Hepatocyte (in vitro differentiated cells): ENCODE data around the gene N4BP3. TPM values are rescaled to one million over a fixed set of nuclear protein-coding genes. Genes with fewer than 3 reads are reported as not detected.

Source experiments
- DNase-seq: peaks from one replicate; pipeline ENCODE4 v3.0.0-alpha.2; 2016; ENCODE audit warnings: low spot score
- H2AFZ ChIP-seq: fragments of 200-600 bp; sonication (generic); 2 replicates; pipeline ENCODE4 v1.6.0; 2016; ENCODE audit warnings: antibody characterized with exemption, mild to moderate bottlenecking
- H3K27ac ChIP-seq: fragments of 200-600 bp; sonication (generic); 2 replicates; pipeline ENCODE4 v1.5.1; 2016; ENCODE audit warnings: mild to moderate bottlenecking
- H3K27me3 ChIP-seq: fragments of 200-600 bp; sonication (generic); 2 replicates; pipeline ENCODE4 v1.6.1; 2016
- H3K36me3 ChIP-seq: fragments of 200-600 bp; sonication (generic); replicated peaks from 2 replicates; pipeline ENCODE4 v1.5.1; 2016; ENCODE audit warnings: low read depth; ENCODE audit not compliant: insufficient read depth
- H3K4me1 ChIP-seq: fragments of 200-600 bp; sonication (generic); 2 replicates; pipeline ENCODE4 v1.5.1; 2016; ENCODE audit warnings: mild to moderate bottlenecking, moderate library complexity; ENCODE audit not compliant: insufficient read depth
- H3K4me2 ChIP-seq: fragments of 200-600 bp; sonication (generic); 2 replicates; pipeline ENCODE4 v1.6.0; 2016
- H3K4me3 ChIP-seq: fragments of 200-600 bp; sonication (generic); 2 replicates; pipeline ENCODE4 v1.5.1; 2016; ENCODE audit warnings: mild to moderate bottlenecking
- H3K79me2 ChIP-seq: fragments of 200-600 bp; sonication (generic); 2 replicates; pipeline ENCODE4 v1.6.0; 2017; ENCODE audit warnings: mild to moderate bottlenecking
- H3K9me2 ChIP-seq: fragments of 200-600 bp; sonication (generic); replicated peaks from 2 replicates; pipeline ENCODE4 v1.6.0; 2017; ENCODE audit warnings: mild to moderate bottlenecking; ENCODE audit not compliant: insufficient read depth
- H3K9me3 ChIP-seq: fragments of 200-600 bp; sonication (generic); 2 replicates; pipeline ENCODE4 v1.5.1; 2016; ENCODE audit warnings: low read depth, mild to moderate bottlenecking
- H4K20me1 ChIP-seq: fragments of 200-600 bp; sonication (generic); 2 replicates; pipeline ENCODE4 v1.6.0; 2016; ENCODE audit warnings: mild to moderate bottlenecking; ENCODE audit not compliant: insufficient read depth, poor library complexity, severe bottlenecking
- CTCF ChIP-seq: fragments of 200-600 bp; sonication (generic); IDR thresholded peaks from 2 replicates; pipeline ENCODE4 v1.5.1; 2016; ENCODE audit warnings: antibody characterized with exemption, mild to moderate bottlenecking; ENCODE audit not compliant: poor library complexity
- EZH2 ChIP-seq: fragments of 200-600 bp; sonication (generic); IDR thresholded peaks from 2 replicates; pipeline ENCODE4 v1.6.1; 2016; ENCODE audit warnings: antibody characterized with exemption, mild to moderate bottlenecking, borderline replicate concordance
- EZH2phosphoT487 ChIP-seq: fragments of 200-600 bp; sonication (generic); IDR thresholded peaks from one replicate; pipeline ENCODE4 v1.6.1; 2018; ENCODE audit warnings: antibody characterized with exemption, mild to moderate bottlenecking, low read depth, moderate library complexity; ENCODE audit not compliant: unreplicated experiment, severe bottlenecking
- WGBS: methylation state at CpG from one replicate; pipeline ENCODE4 v1.1.6; 2016; ENCODE audit warnings: low lambda C conversion rate; ENCODE audit errors: missing lambda C conversion rate; 5-methylcytosine and 5-hydroxymethylcytosine counted together
- polyA plus RNA-seq: library from polyadenylated mRNA; unstranded; fragments of >200 nt; fragmentation: Nextera tagmentation; extraction: Ambion mirVana; gene quantifications from 2 replicates; pipeline ENCODE4 v1.2.1, GENCODE V29; 2016
- total RNA-seq: library from RNA; depleted of rRNA; stranded (reverse); fragments of >200 nt; gene quantifications from 2 replicates; pipeline ENCODE4 v1.2.3, GENCODE V29; 2014

The N4BP3 gene
- total and polyA plus RNA-seq, 2 experiments from 2014 or later = 1.6 to 2.3 TPM

GRCh38 chr5:178137991-178138390, 24.7 kb downstream of the N4BP3 start:
- H3K79me2 ChIP-seq = peaks cover 16% of the 10 kb centered on the region
- TF ChIP-seq EZH2phosphoT487 (no peak), EZH2 (no peak), CTCF (no peak)
- H3K4me2 ChIP-seq = no peak overlapping the region
- DNase-seq = no peak
- H2AFZ ChIP-seq = no peak overlapping the region
- H3K36me3 ChIP-seq = no peaks in the 10 kb centered on the region
- 97% methylated on average over 12 of the region's 12 CpGs for WGBS
- H4K20me1 ChIP-seq = no peaks in the 10 kb centered on the region
- no peaks in the 10 kb centered on the region for H3K27me3 ChIP-seq
- H3K9me3 ChIP-seq = no peaks in the 10 kb centered on the region
- H3K4me1 ChIP-seq = no peaks in the 10 kb centered on the region
- no peak overlapping the region for H3K4me3 ChIP-seq
- H3K9me2 ChIP-seq = no peaks in the 10 kb centered on the region
- H3K27ac ChIP-seq = no peak overlapping the region

GRCh38 chr5:178141550-178141949, 28.2 kb downstream of the N4BP3 start:
- Histone ChIP-seq H3K27me3 (no peaks in the 10 kb centered on the region), H3K9me3 (no peaks in the 10 kb centered on the region), H3K36me3 (no peaks in the 10 kb centered on the region), H3K27ac (no peak overlapping the region), H3K4me1 (no peaks in the 10 kb centered on the region), H3K4me3 (no peak overlapping the region), H3K4me2 (no peak overlapping the region), H3K9me2 (no peaks in the 10 kb centered on the region), H4K20me1 (no peaks in the 10 kb centered on the region), H2AFZ (no peak overlapping the region), H3K79me2 (no peaks in the 10 kb centered on the region)
- 96% methylated on average over 4 of the region's 4 CpGs for WGBS
- TF ChIP-seq CTCF (no peak), EZH2 (no peak), EZH2phosphoT487 (no peak)
- no peak for DNase-seq

- 95% methylated on average over 20 of the region's 20 CpGs for WGBS
- no peak overlapping the region for H3K4me2 ChIP-seq
- no peaks in the 10 kb centered on the region for H3K36me3 ChIP-seq
- no peaks in the 10 kb centered on the region for H3K27me3 ChIP-seq
- H2AFZ ChIP-seq = no peak overlapping the region
- H3K27ac ChIP-seq = no peak overlapping the region
- DNase-seq = no peak
- no peaks in the 10 kb centered on the region for H3K79me2 ChIP-seq
- TF ChIP-seq EZH2 = no peak
- no peak for TF ChIP-seq CTCF
- TF ChIP-seq EZH2phosphoT487 = no peak
- H3K4me3 ChIP-seq = no peak overlapping the region
- no peaks in the 10 kb centered on the region for H3K9me2 ChIP-seq
- no peaks in the 10 kb centered on the region for H3K9me3 ChIP-seq
- H4K20me1 ChIP-seq = no peaks in the 10 kb centered on the region
- H3K4me1 ChIP-seq = no peaks in the 10 kb centered on the region
Measured at GRCh38 chr5:178142642-178143041, 29.3 kb downstream of the N4BP3 start.

- 94% methylated on average over 6 of the region's 6 CpGs for WGBS
- H3K27ac ChIP-seq = no peak overlapping the region
Measured at GRCh38 chr5:178143246-178143645, 29.9 kb downstream of the N4BP3 start.

More at GRCh38 chr5:178143246-178143645, 29.9 kb downstream of the N4BP3 start:
- Histone ChIP-seq H3K4me2 (no peak overlapping the region), H3K27me3 (no peaks in the 10 kb centered on the region), H4K20me1 (no peaks in the 10 kb centered on the region), H3K79me2 (no peaks in the 10 kb centered on the region), H3K36me3 (no peaks in the 10 kb centered on the region), H3K4me1 (no peaks in the 10 kb centered on the region), H3K9me2 (no peaks in the 10 kb centered on the region), H2AFZ (no peak overlapping the region), H3K9me3 (no peaks in the 10 kb centered on the region), H3K4me3 (no peak overlapping the region)
- no peak for DNase-seq
- no peak for TF ChIP-seq EZH2
- no peak for TF ChIP-seq CTCF
- no peak for TF ChIP-seq EZH2phosphoT487
